WERI-Rb-1 (cell line): ENCODE measurements around the gene CEP83.

Experiments used
- DNase-seq: peaks from one replicate; pipeline ENCODE4 v3.0.0-alpha.2; 2020
- H3K27ac ChIP-seq: fragments of 250-450 bp; sonication (Bioruptor Pico); 2 replicates; pipeline ENCODE4 v1.5.1; 2020; ENCODE audit warnings: mild to moderate bottlenecking, moderate library complexity
- H3K27me3 ChIP-seq: fragments of 250-450 bp; sonication (Bioruptor Pico); 2 replicates; pipeline ENCODE4 v1.5.1; 2021; ENCODE audit warnings: mild to moderate bottlenecking, low read depth, moderate library complexity; ENCODE audit not compliant: insufficient read depth, severe bottlenecking
- H3K36me3 ChIP-seq: fragments of 250-450 bp; sonication (Bioruptor Pico); 2 replicates; pipeline ENCODE4 v1.5.1; 2020; ENCODE audit warnings: mild to moderate bottlenecking, moderate library complexity
- H3K4me3 ChIP-seq: 2 replicates; pipeline ENCODE4 v1.5.1; 2011; ENCODE audit warnings: low read depth, mild to moderate bottlenecking, control low read depth, low read length
- H3K9me3 ChIP-seq: fragments of 250-450 bp; sonication (Bioruptor Pico); 2 replicates; pipeline ENCODE4 v1.5.1; 2021; ENCODE audit warnings: mild to moderate bottlenecking, moderate library complexity; ENCODE audit not compliant: severe bottlenecking
- TF ChIP-seq, protein P1 (sequence below): IDR thresholded peaks from 2 replicates; pipeline ENCODE4 v1.5.1; 2011; ENCODE audit warnings: low read depth, mild to moderate bottlenecking, control low read depth, inconsistent platforms, low read length

The CEP83 gene

DNA sequence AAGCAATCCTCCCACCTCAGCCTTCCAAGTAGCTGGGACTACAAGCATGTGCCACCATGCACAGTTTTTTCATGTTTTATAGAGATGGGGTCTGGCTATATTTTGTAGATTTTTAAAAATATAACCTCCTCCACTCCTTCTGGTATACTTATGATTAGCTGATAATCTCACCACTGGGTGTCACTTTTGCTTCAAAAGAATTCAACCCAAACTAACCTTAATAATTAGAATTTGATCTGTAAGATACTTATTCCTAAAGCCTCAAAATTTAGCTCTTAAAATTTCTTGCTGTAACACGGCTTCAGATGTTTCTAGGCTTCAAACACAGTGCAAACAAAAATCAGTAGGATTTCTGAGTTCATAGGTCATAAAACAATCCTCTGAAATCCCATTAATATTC is 130.3 kb downstream of the CEP83 start:
- TF ChIP-seq, protein P1, sequence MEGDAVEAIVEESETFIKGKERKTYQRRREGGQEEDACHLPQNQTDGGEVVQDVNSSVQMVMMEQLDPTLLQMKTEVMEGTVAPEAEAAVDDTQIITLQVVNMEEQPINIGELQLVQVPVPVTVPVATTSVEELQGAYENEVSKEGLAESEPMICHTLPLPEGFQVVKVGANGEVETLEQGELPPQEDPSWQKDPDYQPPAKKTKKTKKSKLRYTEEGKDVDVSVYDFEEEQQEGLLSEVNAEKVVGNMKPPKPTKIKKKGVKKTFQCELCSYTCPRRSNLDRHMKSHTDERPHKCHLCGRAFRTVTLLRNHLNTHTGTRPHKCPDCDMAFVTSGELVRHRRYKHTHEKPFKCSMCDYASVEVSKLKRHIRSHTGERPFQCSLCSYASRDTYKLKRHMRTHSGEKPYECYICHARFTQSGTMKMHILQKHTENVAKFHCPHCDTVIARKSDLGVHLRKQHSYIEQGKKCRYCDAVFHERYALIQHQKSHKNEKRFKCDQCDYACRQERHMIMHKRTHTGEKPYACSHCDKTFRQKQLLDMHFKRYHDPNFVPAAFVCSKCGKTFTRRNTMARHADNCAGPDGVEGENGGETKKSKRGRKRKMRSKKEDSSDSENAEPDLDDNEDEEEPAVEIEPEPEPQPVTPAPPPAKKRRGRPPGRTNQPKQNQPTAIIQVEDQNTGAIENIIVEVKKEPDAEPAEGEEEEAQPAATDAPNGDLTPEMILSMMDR, result no peak
- Histone ChIP-seq H3K9me3 (no peaks in the 10 kb centered on the region), H3K4me3 (no peak overlapping the region), H3K27ac (no peak overlapping the region), H3K36me3 (peaks cover 4% of the 10 kb centered on the region), H3K27me3 (no peaks in the 10 kb centered on the region)
- no peak for DNase-seq

DNA sequence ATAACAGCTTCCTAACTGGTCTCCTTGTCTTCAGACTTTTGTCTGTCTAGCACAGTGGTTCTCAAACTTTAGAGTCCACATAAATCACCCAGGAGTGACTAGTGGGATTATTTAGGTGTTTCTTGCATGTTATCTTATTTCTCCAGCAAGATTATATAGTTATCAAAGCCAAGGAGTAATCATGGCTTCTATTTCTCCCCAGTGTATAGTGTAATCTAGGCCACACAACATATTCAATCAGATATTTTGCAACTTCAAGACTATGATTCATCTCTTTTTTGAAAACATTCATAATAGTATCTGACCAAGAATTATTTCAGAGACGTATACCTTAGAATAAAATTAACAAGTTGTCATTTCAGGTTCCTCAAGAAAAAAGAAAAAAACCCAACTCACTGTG is 131.9 kb downstream of the CEP83 start:
- TF ChIP-seq, protein P1, result no peak
- H3K27ac ChIP-seq, result no peak overlapping the region
- DNase-seq, result no peak
- H3K27me3 ChIP-seq, result no peaks in the 10 kb centered on the region
- peaks cover 10% of the 10 kb centered on the region for H3K36me3 ChIP-seq
- H3K9me3 ChIP-seq, result no peaks in the 10 kb centered on the region
- no peak overlapping the region for H3K4me3 ChIP-seq

DNA sequence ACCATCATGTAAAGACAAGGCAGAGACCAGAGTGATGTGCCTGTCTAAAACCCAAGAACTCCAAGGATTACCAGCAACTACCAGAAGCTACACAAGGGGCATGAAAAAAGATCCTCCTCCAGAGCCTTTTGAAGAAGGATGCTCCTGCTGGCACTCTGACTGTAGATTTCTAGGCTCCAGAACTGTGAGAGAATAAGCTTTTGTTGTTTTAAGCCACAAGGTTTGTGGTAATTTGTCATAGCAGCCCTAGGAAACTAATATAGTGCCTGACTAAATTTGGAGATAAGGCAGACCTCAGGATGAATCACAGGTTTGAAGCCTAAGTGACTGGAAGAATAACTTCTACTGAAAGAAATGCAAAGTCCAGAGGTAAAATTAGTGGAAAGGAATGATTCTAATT is 132.9 kb downstream of the CEP83 start:
- H3K27ac ChIP-seq, result no peak overlapping the region
- no peak for DNase-seq
- TF ChIP-seq, protein P1, result no peak
- no peak overlapping the region for H3K4me3 ChIP-seq
- H3K27me3 ChIP-seq, result no peaks in the 10 kb centered on the region
- H3K9me3 ChIP-seq, result no peaks in the 10 kb centered on the region
- peaks cover 19% of the 10 kb centered on the region for H3K36me3 ChIP-seq

DNA sequence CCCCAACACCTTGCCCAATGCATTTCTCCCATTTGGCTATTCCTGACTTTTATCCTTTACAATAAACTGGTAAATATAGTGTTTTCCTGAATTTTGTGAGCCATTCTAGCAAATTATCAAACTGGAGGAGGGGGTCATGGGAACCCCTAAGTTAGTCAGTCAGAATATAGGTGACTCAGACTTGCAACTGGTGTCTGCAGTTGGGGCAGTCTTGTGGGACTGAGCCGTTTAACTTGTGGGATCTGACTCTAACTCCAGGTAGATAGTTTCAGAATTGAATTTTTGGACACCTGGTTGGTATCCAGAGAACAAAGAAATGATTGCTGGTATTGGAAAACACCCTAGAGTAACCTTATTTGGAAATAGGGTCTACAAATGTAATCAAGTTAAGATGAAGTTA is 133.4 kb downstream of the CEP83 start:
- H3K27ac ChIP-seq, result no peak overlapping the region
- TF ChIP-seq, protein P1, result no peak
- DNase-seq, result no peak
- peaks cover 22% of the 10 kb centered on the region for H3K36me3 ChIP-seq
- H3K27me3 ChIP-seq, result no peaks in the 10 kb centered on the region
- H3K9me3 ChIP-seq, result peaks cover 3% of the 10 kb centered on the region
- H3K4me3 ChIP-seq, result no peak overlapping the region

DNA sequence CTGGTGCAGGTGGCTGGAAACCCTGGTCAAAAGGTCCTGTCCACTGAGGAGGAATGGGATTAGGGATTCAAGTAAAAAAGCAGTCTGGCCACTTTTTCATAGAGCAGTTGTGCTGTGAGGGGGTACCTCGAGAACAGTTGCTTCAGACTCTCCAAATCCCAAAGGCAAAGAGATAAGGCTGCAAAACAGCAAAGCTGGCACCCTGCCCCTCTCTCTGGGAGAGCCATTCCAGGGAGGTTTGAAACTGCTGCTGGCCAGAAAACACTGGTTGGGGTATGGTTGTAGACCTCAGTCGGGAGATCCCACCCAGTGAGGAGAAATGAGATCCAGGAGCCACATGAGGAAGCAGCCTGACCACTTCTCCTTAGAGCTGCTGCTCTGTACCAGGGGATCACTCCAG is 137.3 kb downstream of the CEP83 start:
- peaks cover 20% of the 10 kb centered on the region for H3K36me3 ChIP-seq
- peaks cover 27% of the 10 kb centered on the region for H3K9me3 ChIP-seq
- DNase-seq, result no peak
- TF ChIP-seq, protein P1, result no peak
- H3K27ac ChIP-seq, result no peak overlapping the region
- H3K4me3 ChIP-seq, result no peak overlapping the region
- no peaks in the 10 kb centered on the region for H3K27me3 ChIP-seq

- Histone ChIP-seq H3K27me3 (no peaks in the 10 kb centered on the region), H3K36me3 (peaks cover 20% of the 10 kb centered on the region), H3K9me3 (peaks cover 35% of the 10 kb centered on the region), H3K27ac (no peak overlapping the region), H3K4me3 (no peak overlapping the region)
- DNase-seq, result no peak
- TF ChIP-seq, protein P1, result no peak
These were observed 139.6 kb downstream of the CEP83 start for GRCh38 chr12:94320109-94320508.
